Measurements from ENCODE around the gene DEDD. TPM values are rescaled to one million over a fixed set of nuclear protein-coding genes. Genes with fewer than 3 reads are reported as not detected.

The DEDD gene
- total RNA-seq, 1 experiment from 2014 or later = 44.7 TPM

DNA sequence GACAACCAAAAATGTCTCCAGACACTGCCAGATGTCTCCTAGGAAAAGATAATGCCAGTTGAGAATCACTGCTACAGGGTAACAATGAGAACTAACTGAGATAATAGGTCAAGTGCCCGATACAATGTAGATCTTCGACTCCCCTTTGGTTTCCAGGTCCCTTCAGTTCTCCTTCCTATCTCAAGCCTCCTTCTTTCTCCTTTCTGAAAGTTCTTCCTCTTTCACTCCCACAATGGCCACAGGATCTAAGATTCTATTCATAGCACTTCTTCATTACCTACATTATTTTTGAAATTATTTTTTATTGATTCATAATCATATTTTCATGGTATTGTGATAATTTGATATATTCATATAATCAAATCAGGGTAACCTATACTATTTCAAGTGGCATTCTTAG is 20.9 kb downstream of the DEDD start:
- Histone ChIP-seq H3K4me2 (ENCODE audit: insufficient read depth, insufficient read length, low read length) (no peak overlapping the region), H2AFZ (ENCODE audit: low read length) (no peak overlapping the region), H4K91ac (ENCODE audit: insufficient read length, low read depth, low read length) (no peak overlapping the region), H3K9me3 (ENCODE audit: control insufficient read depth, low read depth, low read length) (no peaks in the 10 kb centered on the region), H3K4me1 (ENCODE audit: insufficient read depth, low read length) (no peaks in the 10 kb centered on the region), H3K27me3 (ENCODE audit: insufficient read depth, low read length) (no peaks in the 10 kb centered on the region), H3K79me2 (ENCODE audit: insufficient read depth, low read length) (peaks cover 9% of the 10 kb centered on the region; the same call in 1 of the 2 replicates), H3K9ac (ENCODE audit: extremely low read depth, insufficient read length, low read length) (no peak overlapping the region), H3K14ac (ENCODE audit: insufficient read depth, low read length) (no peak overlapping the region), H3K4ac (ENCODE audit: low read depth, low read length) (no peak overlapping the region), H4K20me1 (ENCODE audit: control insufficient read depth, insufficient read depth, insufficient read length) (no peaks in the 10 kb centered on the region), H4K8ac (replicated peaks; ENCODE audit: insufficient read length, low read depth, low read length) (no peak overlapping the region), H2BK20ac (ENCODE audit: low read depth, low read length, poor library complexity, severe bottlenecking) (no peak overlapping the region), H3K56ac (ENCODE audit: insufficient read length, low read depth, low read length) (no peak overlapping the region), H4K5ac (ENCODE audit: insufficient read length, low read depth, low read length) (no peak overlapping the region), H2BK5ac (ENCODE audit: insufficient read length, low read length) (no peak overlapping the region), H2AK5ac (ENCODE audit: insufficient read length, low read length) (no peak overlapping the region), H3K27ac (ENCODE audit: insufficient read length, low read depth, low read length) (no peak overlapping the region), H3K18ac (ENCODE audit: insufficient read length, low read depth, low read length) (no peak overlapping the region), H3K23ac (ENCODE audit: insufficient read length, low read depth, low read length) (no peak overlapping the region), H3K79me1 (ENCODE audit: insufficient read depth, low read depth, low read length, poor library complexity, severe bottlenecking) (peaks cover 7% of the 10 kb centered on the region), H2BK15ac (ENCODE audit: low read depth, low read length) (no peak overlapping the region), H2BK12ac (ENCODE audit: insufficient read length, low read depth, low read length) (no peak overlapping the region), H2BK120ac (ENCODE audit: low read depth, low read length, poor library complexity, severe bottlenecking) (no peak overlapping the region), H3T11ph (ENCODE audit: low read length) (no peak overlapping the region), H3K23me2 (ENCODE audit: insufficient read length, low read depth, low read length, poor library complexity, severe bottlenecking) (no peaks in the 10 kb centered on the region)
- TF ChIP-seq, protein P1, sequence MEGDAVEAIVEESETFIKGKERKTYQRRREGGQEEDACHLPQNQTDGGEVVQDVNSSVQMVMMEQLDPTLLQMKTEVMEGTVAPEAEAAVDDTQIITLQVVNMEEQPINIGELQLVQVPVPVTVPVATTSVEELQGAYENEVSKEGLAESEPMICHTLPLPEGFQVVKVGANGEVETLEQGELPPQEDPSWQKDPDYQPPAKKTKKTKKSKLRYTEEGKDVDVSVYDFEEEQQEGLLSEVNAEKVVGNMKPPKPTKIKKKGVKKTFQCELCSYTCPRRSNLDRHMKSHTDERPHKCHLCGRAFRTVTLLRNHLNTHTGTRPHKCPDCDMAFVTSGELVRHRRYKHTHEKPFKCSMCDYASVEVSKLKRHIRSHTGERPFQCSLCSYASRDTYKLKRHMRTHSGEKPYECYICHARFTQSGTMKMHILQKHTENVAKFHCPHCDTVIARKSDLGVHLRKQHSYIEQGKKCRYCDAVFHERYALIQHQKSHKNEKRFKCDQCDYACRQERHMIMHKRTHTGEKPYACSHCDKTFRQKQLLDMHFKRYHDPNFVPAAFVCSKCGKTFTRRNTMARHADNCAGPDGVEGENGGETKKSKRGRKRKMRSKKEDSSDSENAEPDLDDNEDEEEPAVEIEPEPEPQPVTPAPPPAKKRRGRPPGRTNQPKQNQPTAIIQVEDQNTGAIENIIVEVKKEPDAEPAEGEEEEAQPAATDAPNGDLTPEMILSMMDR (conservative IDR thresholded peaks at IDR 0.05) = no peak
- no peak for DNase-seq
- Mint-ChIP-seq H3K9me3 (no peaks in the 10 kb centered on the region), H3K27me3 (ENCODE audit: low read depth) (no peaks in the 10 kb centered on the region), H3K4me3 (no peak overlapping the region), H3K36me3 (ENCODE audit: insufficient read depth in 1 of 3, low read depth in 3 of 3) (peaks cover 0 to 8% (median 4%) of the 10 kb centered on the region in 3 experiments; a peak in 5 of 7 replicates), H3K4me1 (peaks cover 2 to 7% of the 10 kb centered on the region in 2 experiments; a peak in 3 of 4 replicates), H3K27ac (no peak overlapping the region)
- no CpG with 5 or more reads among the region's 2 CpGs for WGBS (ENCODE audit: extremely low coverage, insufficient read length, low lambda C conversion rate)
